ENCODE data around the gene GIN1. TPM values are rescaled to one million over a fixed set of nuclear protein-coding genes. Genes with fewer than 3 reads are reported as not detected.

The GIN1 gene
- total RNA-seq, 1 donor from 2014 or later, result 5.0 TPM

DNA sequence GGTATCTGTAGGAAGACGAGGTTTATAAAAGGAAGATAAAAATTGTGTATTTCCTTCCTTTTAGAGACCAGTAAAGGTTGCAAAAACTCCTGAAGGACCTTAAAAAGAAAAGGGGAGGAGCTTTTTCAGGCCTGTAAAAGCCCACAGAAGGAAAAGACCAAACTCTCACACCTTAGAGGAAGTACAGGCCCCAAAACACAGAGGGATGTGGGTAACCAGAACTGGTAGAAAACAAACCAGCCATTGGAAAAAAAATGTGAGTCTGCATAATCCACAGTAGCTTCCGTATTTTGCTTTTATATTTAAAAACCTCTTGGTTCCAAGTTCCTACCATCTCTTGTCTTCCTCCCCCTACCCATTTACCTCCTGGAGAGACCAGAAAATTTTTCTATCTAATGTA is 8.5 kb downstream of the GIN1 start:
- no peak for DNase-seq (ENCODE audit: low read depth)
- TF ChIP-seq, protein P1, sequence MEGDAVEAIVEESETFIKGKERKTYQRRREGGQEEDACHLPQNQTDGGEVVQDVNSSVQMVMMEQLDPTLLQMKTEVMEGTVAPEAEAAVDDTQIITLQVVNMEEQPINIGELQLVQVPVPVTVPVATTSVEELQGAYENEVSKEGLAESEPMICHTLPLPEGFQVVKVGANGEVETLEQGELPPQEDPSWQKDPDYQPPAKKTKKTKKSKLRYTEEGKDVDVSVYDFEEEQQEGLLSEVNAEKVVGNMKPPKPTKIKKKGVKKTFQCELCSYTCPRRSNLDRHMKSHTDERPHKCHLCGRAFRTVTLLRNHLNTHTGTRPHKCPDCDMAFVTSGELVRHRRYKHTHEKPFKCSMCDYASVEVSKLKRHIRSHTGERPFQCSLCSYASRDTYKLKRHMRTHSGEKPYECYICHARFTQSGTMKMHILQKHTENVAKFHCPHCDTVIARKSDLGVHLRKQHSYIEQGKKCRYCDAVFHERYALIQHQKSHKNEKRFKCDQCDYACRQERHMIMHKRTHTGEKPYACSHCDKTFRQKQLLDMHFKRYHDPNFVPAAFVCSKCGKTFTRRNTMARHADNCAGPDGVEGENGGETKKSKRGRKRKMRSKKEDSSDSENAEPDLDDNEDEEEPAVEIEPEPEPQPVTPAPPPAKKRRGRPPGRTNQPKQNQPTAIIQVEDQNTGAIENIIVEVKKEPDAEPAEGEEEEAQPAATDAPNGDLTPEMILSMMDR (conservative IDR thresholded peaks at IDR 0.05; ENCODE audit: low read depth, low read length), result no peak
- no peak overlapping the region for H3K4me3 ChIP-seq (ENCODE audit: low read depth, low read length)

DNA sequence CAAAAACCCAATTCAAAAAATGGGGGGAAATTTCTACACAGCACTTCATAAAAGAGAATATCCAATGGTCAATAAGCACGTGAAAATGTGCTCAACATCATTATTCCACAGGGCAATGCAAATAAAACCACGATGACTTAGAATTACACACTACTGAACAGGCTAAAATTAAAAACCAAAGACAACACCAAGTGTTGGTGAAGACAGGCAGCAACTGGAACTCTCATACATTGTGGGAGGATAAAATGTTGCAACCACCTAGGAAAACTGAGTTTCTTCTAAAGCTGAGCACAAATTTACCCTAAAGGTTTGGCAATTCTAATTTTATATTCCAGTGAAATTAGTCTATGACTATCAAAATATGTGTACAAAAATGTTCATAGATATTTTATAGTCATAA is 9.5 kb downstream of the GIN1 start:
- no peak overlapping the region for H3K4me3 ChIP-seq (ENCODE audit: low read depth, low read length)
- no peak for DNase-seq (ENCODE audit: low read depth)
- TF ChIP-seq, protein P1 (conservative IDR thresholded peaks at IDR 0.05; ENCODE audit: low read depth, low read length), result no peak

DNA sequence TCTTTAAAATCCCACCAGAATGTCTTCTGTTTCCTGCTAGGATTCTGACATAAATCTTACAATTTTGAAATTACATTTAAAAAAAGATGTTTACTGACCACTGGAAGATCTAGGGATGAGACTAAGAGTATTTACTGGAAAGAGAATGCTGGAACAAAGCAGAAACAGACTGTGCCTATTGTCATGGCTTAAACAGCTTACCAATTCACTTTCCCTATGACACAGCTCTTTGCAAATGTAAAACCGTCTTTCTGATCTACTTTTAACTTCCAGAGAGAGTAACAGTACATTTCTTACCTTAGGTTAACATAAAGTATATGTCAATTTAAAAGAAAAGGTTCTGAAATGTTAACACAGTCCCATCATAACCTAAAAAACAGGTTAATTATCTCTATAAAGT is 10.7 kb downstream of the GIN1 start:
- DNase-seq (ENCODE audit: low read depth), result no peak
- H3K4me3 ChIP-seq (ENCODE audit: low read depth, low read length), result no peak overlapping the region
- TF ChIP-seq, protein P1 (conservative IDR thresholded peaks at IDR 0.05; ENCODE audit: low read depth, low read length), result no peak

DNA sequence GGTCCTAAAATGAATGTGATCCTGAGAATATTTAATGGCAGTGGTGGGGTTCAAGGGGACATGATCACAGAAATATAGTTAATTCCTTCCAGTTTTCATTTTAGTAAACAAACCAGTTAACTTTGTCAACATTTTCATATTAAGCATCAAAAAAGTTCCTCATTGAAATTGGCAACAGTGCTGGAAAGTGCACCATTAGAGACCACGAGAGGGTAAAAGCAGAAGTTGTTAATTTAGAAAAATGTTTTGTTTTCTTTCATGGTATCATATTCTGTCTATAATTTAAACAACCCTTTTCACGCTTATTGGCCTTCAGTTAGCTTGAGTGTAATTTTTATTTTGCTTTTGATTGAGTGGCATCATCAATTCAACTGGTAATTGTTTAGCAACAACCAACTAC is 11.9 kb downstream of the GIN1 start:
- no peak overlapping the region for H3K4me3 ChIP-seq (ENCODE audit: low read depth, low read length)
- TF ChIP-seq, protein P1 (conservative IDR thresholded peaks at IDR 0.05; ENCODE audit: low read depth, low read length), result no peak
- no peak for DNase-seq (ENCODE audit: low read depth)

DNA sequence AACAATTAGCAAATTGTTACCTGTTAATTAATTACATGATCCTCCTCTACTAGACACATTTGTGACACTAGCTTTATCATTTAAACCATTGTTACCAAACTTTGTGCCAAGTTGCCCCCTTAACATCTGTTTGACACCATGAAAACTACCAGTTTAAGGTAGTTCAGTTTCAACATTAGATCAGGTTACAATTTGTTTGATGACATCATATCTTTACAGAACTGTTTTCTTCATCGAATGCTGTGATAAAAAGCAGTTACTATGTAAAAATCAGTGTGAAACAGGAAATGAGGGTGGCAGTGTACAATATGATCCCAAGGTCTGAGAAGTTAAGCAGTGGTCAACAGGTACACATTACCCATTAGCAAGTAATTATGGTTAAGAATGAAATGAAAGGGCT is 17.7 kb downstream of the GIN1 start:
- H3K4me3 ChIP-seq (ENCODE audit: low read depth, low read length), result no peak overlapping the region
- no peak for DNase-seq (ENCODE audit: low read depth)
- TF ChIP-seq, protein P1 (conservative IDR thresholded peaks at IDR 0.05; ENCODE audit: low read depth, low read length), result no peak

DNA sequence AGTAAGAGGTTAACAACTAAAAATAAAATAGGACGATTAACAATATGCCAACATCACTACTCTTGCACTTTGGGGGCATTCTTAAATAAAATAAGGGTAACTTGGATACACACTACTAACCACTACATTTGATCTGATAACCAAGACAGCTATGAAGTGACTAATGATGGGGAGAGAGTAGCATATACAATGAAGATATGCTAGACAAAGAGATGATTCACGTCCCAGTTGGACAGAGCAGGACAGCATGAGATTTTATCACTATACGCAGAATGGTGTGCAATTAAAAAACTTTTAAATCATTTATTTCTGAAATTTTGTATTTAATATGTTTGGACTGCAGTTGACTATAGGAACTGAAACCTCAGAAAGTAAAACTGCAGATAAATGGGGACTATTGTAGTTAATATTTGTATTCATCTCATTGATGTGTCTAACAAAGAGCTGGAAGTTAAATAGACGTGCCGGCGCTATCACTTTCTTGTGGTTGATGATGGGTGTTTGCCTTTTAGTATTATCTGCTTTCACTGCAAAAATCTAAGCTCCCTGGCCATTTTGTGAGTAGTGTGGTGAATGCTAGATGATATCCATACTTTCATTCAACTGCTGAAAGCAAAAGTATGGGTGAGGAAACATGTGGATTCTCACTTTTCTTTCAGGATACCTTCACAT is 18.7 kb downstream of the GIN1 start:
- no peak for DNase-seq (ENCODE audit: low read depth)
- H3K4me3 ChIP-seq (ENCODE audit: low read depth, low read length), result no peak overlapping the region
- TF ChIP-seq, protein P1 (conservative IDR thresholded peaks at IDR 0.05; ENCODE audit: low read depth, low read length), result no peak

DNA sequence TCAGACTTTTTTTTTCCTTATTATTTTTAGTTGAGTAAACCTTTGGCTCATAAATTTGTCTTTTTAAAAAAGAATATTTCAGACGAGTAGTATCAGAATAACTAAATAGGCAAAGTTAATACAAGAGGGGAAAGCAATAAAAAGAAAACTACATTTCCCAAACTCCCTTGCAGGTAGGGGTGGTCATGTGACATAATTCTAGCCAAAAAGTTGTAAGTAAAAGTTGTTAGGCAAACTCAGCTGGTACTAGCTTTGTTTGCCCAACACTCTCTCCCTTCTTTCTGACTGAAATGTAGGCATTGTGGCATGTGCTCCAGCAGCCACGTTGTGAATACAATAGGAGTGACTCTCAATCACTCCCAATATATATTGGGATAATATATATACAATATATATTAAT is 20.9 kb downstream of the GIN1 start:
- TF ChIP-seq, protein P1 (conservative IDR thresholded peaks at IDR 0.05; ENCODE audit: low read depth, low read length), result no peak
- no peak for DNase-seq (ENCODE audit: low read depth)
- H3K4me3 ChIP-seq (ENCODE audit: low read depth, low read length), result no peak overlapping the region

All from epithelial cell of proximal tubule (primary cell).